Measurements from ENCODE around the gene SPTB.

Gene SPTB

DNA sequence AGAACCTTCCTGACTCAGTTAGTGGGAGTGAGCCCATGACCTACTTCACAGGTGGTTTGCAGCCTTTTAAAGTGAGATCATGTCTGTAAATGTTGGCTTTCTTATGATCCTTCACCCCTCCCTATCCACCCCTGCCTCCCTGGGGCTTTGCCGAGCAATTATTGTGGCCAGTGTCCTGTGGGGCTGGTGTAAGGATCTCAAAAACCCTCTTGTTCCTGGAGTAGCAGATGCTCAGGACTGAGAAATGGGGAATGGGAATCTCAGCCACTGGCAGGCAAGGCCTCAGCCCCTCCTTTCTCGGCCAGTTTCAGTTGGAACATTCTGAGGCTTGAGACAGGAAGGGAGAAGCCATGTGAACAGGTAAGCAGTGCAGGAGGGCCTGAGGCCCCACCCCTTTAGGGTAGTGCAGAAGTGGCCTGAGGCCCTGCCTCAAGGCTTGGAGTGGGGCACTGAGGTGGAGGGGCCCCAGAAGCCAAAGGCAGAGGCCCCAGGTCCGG, 121.6 kb downstream of the SPTB start:
- no peak overlapping the region for H3K4me3 ChIP-seq (ENCODE audit: control insufficient read depth, low read depth, low read length)
- TF ChIP-seq, protein P1, sequence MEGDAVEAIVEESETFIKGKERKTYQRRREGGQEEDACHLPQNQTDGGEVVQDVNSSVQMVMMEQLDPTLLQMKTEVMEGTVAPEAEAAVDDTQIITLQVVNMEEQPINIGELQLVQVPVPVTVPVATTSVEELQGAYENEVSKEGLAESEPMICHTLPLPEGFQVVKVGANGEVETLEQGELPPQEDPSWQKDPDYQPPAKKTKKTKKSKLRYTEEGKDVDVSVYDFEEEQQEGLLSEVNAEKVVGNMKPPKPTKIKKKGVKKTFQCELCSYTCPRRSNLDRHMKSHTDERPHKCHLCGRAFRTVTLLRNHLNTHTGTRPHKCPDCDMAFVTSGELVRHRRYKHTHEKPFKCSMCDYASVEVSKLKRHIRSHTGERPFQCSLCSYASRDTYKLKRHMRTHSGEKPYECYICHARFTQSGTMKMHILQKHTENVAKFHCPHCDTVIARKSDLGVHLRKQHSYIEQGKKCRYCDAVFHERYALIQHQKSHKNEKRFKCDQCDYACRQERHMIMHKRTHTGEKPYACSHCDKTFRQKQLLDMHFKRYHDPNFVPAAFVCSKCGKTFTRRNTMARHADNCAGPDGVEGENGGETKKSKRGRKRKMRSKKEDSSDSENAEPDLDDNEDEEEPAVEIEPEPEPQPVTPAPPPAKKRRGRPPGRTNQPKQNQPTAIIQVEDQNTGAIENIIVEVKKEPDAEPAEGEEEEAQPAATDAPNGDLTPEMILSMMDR (IDR thresholded peaks at IDR 0.05; ENCODE audit: control insufficient read depth, insufficient read depth, low read depth, low read length, missing control alignments), result no peak
- no peak for DNase-seq (ENCODE audit: low read depth)

DNA sequence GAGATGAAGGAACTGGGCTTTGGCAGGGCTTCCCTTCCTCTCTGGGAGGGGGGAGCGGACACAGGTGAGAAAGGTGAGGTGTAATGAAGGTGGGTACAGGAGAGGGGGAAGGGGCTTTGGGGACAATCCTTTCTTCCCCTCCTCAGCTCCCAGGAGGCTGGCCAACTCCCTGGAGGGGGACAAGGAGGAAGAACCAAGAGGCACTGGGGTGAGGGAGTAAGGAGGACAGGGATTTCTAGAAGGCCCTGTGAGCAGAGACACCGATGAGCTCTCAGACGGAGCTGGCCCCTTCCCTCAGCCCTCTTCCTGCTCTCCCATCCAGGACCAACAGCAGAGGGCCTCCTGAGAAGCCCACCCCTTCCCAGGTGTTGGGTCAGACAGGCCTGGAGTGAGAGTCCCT, 122.1 kb downstream of the SPTB start:
- no peak for DNase-seq (ENCODE audit: low read depth)
- no peak overlapping the region for H3K4me3 ChIP-seq (ENCODE audit: control insufficient read depth, low read depth, low read length)
- TF ChIP-seq, protein P1 (IDR thresholded peaks at IDR 0.05; ENCODE audit: control insufficient read depth, insufficient read depth, low read depth, low read length, missing control alignments), result no peak

DNA sequence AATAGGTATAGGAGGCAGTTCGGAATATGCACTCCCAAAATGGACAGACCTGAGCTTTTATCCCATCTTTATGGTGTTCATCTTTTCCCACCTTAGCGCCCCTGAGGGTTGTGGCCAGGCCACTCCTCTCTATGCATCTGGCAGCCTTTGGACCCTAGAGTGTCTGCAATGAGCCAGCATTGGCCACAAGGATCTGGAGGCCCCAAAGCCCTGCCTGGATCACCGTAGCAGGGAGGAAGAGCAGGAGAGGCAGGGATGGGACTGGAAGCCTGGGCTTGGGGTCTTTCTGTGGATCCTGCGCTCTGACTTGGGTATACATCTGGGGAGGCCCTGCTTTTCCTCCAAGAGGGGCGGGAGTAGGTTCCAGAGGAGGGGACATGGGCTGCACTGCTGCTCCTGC, 123.0 kb downstream of the SPTB start:
- no peak overlapping the region for H3K4me3 ChIP-seq (ENCODE audit: control insufficient read depth, low read depth, low read length)
- TF ChIP-seq, protein P1 (IDR thresholded peaks at IDR 0.05; ENCODE audit: control insufficient read depth, insufficient read depth, low read depth, low read length, missing control alignments), result no peak
- no peak for DNase-seq (ENCODE audit: low read depth)

- DNase-seq (ENCODE audit: low read depth), result no peak
- H3K4me3 ChIP-seq (ENCODE audit: control insufficient read depth, low read depth, low read length), result no peak overlapping the region
Measured at GRCh38 chr14:64755781-64756221, 123.9 kb downstream of the SPTB start.

DNA sequence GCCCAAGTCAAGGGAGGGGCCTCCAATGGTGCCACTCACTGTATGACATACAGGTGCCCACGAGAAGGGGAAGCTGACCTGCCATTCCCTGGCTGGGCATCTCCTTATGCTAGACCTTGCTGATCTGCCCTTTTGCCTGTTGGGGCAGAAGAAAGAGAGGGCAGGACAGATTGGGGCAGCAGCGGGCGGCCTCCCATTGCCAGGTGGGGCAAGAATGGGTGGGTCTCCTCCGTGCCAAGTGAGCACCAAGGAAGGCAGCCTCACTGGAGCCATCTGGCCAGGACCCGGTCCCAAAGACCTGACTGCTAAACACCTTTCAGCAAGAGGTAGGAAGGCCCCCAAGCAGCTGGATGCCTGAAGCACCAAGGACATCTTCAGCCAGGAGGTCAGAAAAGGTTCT, 125.0 kb downstream of the SPTB start:
- TF ChIP-seq, protein P1 (IDR thresholded peaks at IDR 0.05; ENCODE audit: control insufficient read depth, insufficient read depth, low read depth, low read length, missing control alignments), result no peak
- no peak for DNase-seq (ENCODE audit: low read depth)
- H3K4me3 ChIP-seq (ENCODE audit: control insufficient read depth, low read depth, low read length), result no peak overlapping the region

More at GRCh38 chr14:64755781-64756221, 123.9 kb downstream of the SPTB start:
- TF ChIP-seq, protein P1 (IDR thresholded peaks at IDR 0.05; ENCODE audit: control insufficient read depth, insufficient read depth, low read depth, low read length, missing control alignments), result no peak

DNA sequence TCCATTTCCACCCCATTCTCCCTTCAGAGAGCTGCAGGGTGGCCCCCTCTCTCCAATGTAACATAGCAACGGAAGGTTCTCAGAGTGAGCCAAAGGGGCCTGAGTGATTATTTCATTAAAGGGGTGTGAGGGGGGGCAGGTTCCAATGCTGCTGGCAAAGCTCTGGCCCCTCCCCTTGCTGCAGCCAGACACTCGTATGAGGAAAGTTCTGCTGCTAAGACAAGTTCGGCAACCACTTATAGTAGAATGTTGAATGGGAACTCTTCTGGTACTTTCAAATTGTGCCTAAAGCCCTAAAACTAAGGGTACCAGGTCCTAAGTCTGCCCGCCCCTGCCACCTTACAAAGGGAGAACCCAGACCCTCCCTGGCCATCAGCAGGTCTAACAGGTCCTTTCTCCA, 125.7 kb downstream of the SPTB start:
- no peak overlapping the region for H3K4me3 ChIP-seq (ENCODE audit: control insufficient read depth, low read depth, low read length)
- TF ChIP-seq, protein P1 (IDR thresholded peaks at IDR 0.05; ENCODE audit: control insufficient read depth, insufficient read depth, low read depth, low read length, missing control alignments), result no peak
- DNase-seq (ENCODE audit: low read depth), result no peak

GRCh38 chr14:64753374-64753773, 126.3 kb downstream of the SPTB start:
- H3K4me3 ChIP-seq (ENCODE audit: control insufficient read depth, low read depth, low read length), result no peak overlapping the region
- DNase-seq (ENCODE audit: low read depth), result no peak
- TF ChIP-seq, protein P1 (IDR thresholded peaks at IDR 0.05; ENCODE audit: control insufficient read depth, insufficient read depth, low read depth, low read length, missing control alignments), result no peak
